ENCODE measurements around the gene GPANK1. TPM values are rescaled to one million over a fixed set of nuclear protein-coding genes. Genes with fewer than 3 reads are reported as not detected.

Gene GPANK1
- total RNA-seq, 1 donor from 2014 or later = 10.0 TPM

- DNase-seq (ENCODE audit: low read depth) = no peak
- Histone ChIP-seq H3K36me3 (ENCODE audit: control insufficient read depth, insufficient read depth, low read length) (peaks cover 9% of the 10 kb centered on the region), H3K27me3 (ENCODE audit: control insufficient read depth, insufficient read depth, low read length) (no peaks in the 10 kb centered on the region), H3K4me3 (ENCODE audit: low read depth, low read length) (no peak overlapping the region)
- no peak for TF ChIP-seq CTCF (IDR thresholded peaks at IDR 0.05; ENCODE audit: insufficient read depth, low read length, severe bottlenecking)
- no peak for FAIRE-seq
Measured at GRCh38 chr6:31676322-31676903, 11.6 kb upstream of the GPANK1 start.

GRCh38 chr6:31669676-31670075 lies 4.9 kb upstream of the GPANK1 start, which contains the start of gene LY6G5B:
TSS of gene LY6G5B (plus strand) at chr6:31669976. CDS start at chr6:31670951, 975 bp downstream.
- Histone ChIP-seq H3K36me3 (ENCODE audit: control insufficient read depth, insufficient read depth, low read length) (peaks cover 33% of the 10 kb centered on the region), H3K27me3 (ENCODE audit: control insufficient read depth, insufficient read depth, low read length) (no peaks in the 10 kb centered on the region), H3K4me3 (ENCODE audit: low read depth, low read length) (no peak within 1 kb of the TSS)
- FAIRE-seq (no peak), DNase-seq (ENCODE audit: low read depth) (no peak)
- TF ChIP-seq CTCF (IDR thresholded peaks at IDR 0.05; ENCODE audit: insufficient read depth, low read length, severe bottlenecking) = no peak

- no peak for FAIRE-seq
- no peaks in the 10 kb centered on the region for H3K27me3 ChIP-seq (ENCODE audit: control insufficient read depth, insufficient read depth, low read length)
- peaks cover 26% of the 10 kb centered on the region for H3K36me3 ChIP-seq (ENCODE audit: control insufficient read depth, insufficient read depth, low read length)
- peak overlapping the region; percentile 85 for H3K4me3 ChIP-seq (ENCODE audit: low read depth, low read length)
- DNase-seq (ENCODE audit: low read depth) = no peak
- no peak for TF ChIP-seq CTCF (IDR thresholded peaks at IDR 0.05; ENCODE audit: insufficient read depth, low read length, severe bottlenecking)
Measured at GRCh38 chr6:31666337-31666965, 1.7 kb upstream of the GPANK1 start.

GRCh38 chr6:31665501-31666336 lies 922 bp upstream of the GPANK1 start, which contains the start of gene CSNK2B:
TSS of gene CSNK2B (plus strand) at chr6:31666080. CDS start at chr6:31666832, 752 bp downstream.
- FAIRE-seq = no peak
- peak; percentile 94 for DNase-seq (ENCODE audit: low read depth)
- Histone ChIP-seq H3K27me3 (ENCODE audit: control insufficient read depth, insufficient read depth, low read length) (no peaks in the 10 kb centered on the region), H3K36me3 (ENCODE audit: control insufficient read depth, insufficient read depth, low read length) (peaks cover 19% of the 10 kb centered on the region), H3K4me3 (ENCODE audit: low read depth, low read length) (peak within 1 kb of the TSS; percentile 85)
- no peak for TF ChIP-seq CTCF (IDR thresholded peaks at IDR 0.05; ENCODE audit: insufficient read depth, low read length, severe bottlenecking)

GRCh38 chr6:31663961-31664789 lies 622 bp downstream of the GPANK1 start:
- FAIRE-seq = no peak

More at GRCh38 chr6:31663961-31664789, 622 bp downstream of the GPANK1 start:
- no peak for TF ChIP-seq CTCF (IDR thresholded peaks at IDR 0.05; ENCODE audit: insufficient read depth, low read length, severe bottlenecking)
- peak overlapping the region; percentile 85 for H3K4me3 ChIP-seq (ENCODE audit: low read depth, low read length)
- peaks cover 13% of the 10 kb centered on the region for H3K36me3 ChIP-seq (ENCODE audit: control insufficient read depth, insufficient read depth, low read length)
- DNase-seq (ENCODE audit: low read depth) = peak; percentile 74
- no peaks in the 10 kb centered on the region for H3K27me3 ChIP-seq (ENCODE audit: control insufficient read depth, insufficient read depth, low read length)
